ENCODE data around the gene SYT3.
A peak's percentile ranks its signal among the peaks of the same experiment; 100 is the strongest.
"Not testable (repeated sequence)": the region's sequence is repeated elsewhere in the genome, so short reads cannot be mapped to it uniquely, and the experiment has no call there.

Gene SYT3

DNA sequence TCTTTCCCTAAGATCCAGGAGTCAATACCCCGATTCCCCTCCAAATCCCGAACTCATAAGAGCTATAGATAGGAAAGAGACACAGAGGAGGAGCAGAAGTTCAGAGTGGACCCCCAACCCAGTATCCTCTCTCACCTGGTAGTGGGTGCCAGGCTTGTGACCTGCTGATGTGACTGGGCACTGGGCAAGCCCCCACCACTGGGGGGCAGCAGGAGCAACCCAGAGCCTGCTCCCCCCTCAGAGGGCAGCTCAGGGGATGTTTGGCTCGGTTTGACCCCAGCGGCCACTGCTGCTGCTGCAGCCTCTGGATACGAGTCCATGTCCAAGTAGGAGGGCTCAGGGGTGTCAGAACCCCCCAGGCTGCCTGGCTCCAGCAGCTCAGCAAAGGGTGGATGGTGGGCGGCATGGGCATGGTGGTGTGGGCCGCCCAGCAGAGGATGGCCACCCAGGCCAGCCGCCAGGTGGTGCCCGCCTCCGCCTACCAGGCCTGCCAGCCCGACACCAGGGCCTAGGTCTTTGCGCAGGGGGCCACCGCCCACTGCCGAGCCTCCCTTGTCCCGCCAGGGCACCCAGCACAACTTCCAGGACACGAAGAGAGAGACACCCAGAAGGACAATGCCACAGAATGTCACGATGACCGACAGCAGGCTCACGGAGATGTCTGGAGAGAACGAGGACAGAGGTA lies 7.4 kb downstream of the SYT3 start:
- no peak for DNase-seq

GRCh38 chr19:50629801-50630200 lies 9.9 kb downstream of the SYT3 start:
- DNase-seq, result no peak

DNA sequence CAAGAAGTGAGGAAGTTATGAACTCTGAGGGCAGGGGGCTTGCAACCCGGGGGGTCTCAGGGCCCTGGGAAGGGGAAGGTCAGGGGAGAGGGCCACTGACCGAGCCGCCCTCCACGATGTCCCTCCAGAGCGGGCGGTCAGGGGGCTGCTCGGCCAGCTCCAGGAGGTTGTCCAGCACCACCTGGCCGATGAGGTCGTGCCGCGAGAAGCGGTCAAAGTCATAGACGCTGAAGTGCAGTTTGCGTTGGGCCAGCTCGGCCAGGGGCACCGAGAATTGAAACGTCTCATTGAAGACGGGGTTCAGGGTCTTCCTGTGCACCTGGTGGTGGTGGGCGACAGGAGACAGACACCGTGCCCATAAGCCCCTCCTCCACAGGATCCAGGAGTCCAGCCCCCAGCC lies 10.5 kb downstream of the SYT3 start:
- DNase-seq, result no peak

GRCh38 chr19:50628551-50628950 lies 11.1 kb downstream of the SYT3 start:
- DNase-seq, result no peak

DNA sequence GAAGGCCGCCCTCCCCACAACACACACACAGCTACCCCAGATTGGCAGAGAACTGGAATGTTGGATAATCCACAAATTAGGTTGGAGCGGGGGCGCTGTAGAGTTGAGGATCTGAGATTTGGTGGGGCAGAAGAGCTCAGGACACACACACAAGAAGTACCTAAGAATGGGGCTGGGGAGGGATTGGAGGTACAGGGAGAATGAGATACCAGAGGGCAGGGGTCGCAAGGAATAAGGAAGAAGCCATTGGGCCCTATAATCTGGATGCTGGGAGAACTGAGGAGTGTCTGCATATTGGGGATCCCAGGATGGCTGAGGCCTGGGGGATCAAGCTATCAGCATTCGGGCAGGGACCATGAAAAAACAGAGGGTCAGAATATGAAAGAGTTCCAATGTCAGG lies 11.5 kb downstream of the SYT3 start:
- DNase-seq, result no peak

DNA sequence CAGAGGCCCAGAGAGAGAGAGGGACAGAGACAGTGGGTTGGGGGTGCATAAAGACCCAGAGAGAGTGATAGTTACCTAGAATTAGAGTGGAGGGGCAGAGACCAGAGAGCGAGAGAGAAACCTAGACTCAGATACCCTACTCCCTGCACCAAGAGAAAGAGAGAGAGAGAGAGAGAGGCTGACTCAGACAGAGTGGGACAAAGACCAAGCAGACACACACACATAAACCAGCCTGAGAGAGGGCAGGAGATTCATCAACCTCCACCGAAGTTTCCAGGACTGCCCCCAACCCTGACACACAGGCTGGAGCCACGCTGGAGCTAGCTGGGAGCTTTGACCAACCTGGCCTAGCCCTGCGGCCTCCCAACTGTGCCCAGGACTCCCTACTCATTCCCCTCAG lies 12.9 kb downstream of the SYT3 start:
- no peak for DNase-seq

DNA sequence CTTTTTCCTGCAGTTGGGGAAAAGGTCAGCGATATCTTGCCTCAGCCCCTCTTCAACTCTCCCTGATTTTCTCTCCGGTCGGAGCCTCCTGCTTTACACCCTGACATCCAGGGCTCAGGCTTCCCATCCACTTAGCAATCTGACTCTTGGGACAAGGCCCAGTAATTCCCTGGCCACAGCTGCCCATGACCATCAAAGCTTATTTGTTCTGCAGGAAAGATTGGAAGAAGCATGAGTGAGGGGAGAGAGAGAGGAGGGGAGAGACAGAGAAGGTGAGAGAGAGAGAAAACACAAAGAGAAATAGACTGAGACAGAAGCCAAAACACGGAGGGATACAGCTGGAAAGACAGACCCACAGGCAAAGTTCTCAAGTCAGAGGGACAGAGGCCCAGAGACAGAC lies 13.7 kb downstream of the SYT3 start:
- DNase-seq, result no peak

DNA sequence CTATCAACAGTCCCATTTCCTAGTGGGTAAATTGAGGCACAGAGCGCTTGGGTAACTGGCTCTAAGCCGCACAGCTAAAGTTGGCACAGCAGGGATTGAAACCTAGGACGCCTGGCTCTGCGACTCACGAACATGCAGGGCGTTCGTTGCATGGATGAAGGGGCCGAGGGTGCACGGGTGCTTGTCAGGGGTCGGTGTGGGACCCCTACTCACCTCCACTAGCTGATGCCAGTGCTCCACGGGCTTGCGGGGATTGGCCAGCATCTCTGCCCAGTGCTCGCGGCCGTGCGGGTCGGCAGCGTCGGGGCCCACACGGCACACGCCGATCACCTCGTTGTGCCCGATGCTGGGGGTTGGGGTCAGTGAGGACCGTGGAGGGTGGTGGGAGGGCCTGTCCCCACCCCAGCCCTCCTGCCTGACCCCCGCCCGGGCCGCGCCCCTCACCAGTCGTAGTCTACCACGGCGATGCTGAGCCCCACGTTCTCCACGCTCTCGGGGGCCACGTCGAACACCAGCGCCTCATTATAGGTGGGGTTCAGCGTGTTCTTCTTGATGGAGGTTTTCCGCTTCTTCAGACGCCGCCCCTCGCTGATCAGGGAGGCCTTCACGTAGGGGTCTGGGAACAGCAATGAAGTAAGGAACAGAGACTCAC lies 14.6 kb downstream of the SYT3 start:
- no peak for DNase-seq

- DNase-seq, result not testable (repeated sequence)
Measured at GRCh38 chr19:50620394-50620906, 19.2 kb downstream of the SYT3 start.

GRCh38 chr19:50619184-50619583 lies 20.5 kb downstream of the SYT3 start:
- DNase-seq, result not testable (repeated sequence)

- DNase-seq, result not testable (repeated sequence)
Measured at GRCh38 chr19:50618379-50618778, 21.3 kb downstream of the SYT3 start.

- not testable (repeated sequence) for DNase-seq
Measured at GRCh38 chr19:50612504-50613404, 26.9 kb downstream of the SYT3 start.

- peak; percentile 68 for DNase-seq
Measured at GRCh38 chr19:50607874-50608785, 31.6 kb downstream of the SYT3 start.

- no peak for DNase-seq
Measured at GRCh38 chr19:50607388-50607787, 32.3 kb downstream of the SYT3 start.

DNA sequence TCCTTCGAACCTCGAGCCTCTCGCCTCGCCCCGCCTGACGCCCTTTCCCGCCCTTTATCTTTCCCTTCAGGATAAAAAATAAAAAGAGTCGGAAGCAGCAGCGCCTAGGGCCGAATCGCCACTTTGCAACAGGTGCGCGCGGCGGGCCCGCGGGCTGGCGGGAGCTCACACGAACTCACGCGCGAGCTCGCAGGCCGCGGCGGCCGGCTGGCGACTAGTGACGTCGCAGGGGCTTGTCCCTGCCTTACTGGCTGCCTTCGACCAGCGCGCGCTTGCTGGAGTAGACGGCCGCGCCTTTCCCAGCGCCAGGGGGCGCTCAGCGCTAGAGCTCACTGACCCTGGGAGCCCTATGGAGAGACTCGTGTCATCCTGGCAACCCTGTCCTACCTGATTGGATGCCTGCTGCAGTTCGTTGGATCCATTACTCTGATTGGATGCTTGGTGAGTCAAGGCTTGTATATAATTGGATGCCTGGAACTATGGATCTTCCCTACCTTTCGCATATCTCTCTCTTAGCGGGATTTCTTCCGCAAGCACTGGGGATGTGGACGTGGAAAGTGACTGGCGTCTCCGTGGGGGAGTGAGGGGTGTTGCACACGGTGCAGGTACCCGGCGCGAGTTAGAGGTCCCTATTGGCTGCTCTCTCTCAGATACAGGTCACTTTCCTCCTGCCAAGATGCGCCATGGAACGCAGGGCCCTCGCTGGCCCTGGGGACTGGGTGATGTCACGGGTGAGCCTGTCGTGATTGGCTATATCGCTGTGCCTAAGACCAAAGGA lies 33.4 kb downstream of the SYT3 start:
- DNase-seq, result not testable (repeated sequence)

- not testable (repeated sequence) for DNase-seq
Measured at GRCh38 chr19:50604264-50605073, 35.2 kb downstream of the SYT3 start.

GRCh38 chr19:50602935-50603334 lies 36.7 kb downstream of the SYT3 start:
- no peak for DNase-seq

GRCh38 chr19:50602496-50602895 lies 37.2 kb downstream of the SYT3 start:
- no peak for DNase-seq

DNA sequence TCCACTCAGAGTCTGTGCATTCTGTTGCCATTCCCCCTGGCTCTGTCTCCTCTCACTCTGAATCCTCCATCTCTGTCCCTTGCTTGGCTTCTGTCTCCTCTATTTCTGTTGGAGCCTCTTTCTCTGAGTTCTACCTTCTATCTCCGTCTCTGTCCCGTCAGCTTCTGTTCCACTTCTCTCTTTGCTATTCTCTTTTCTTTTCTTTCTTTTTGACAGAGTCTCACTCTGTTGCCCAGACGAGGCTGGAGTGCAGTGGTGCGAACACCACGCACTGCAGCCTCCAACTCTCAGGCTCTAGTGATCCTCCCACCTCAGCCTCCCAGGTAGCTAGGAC lies 37.6 kb downstream of the SYT3 start:
- no peak for DNase-seq

DNA sequence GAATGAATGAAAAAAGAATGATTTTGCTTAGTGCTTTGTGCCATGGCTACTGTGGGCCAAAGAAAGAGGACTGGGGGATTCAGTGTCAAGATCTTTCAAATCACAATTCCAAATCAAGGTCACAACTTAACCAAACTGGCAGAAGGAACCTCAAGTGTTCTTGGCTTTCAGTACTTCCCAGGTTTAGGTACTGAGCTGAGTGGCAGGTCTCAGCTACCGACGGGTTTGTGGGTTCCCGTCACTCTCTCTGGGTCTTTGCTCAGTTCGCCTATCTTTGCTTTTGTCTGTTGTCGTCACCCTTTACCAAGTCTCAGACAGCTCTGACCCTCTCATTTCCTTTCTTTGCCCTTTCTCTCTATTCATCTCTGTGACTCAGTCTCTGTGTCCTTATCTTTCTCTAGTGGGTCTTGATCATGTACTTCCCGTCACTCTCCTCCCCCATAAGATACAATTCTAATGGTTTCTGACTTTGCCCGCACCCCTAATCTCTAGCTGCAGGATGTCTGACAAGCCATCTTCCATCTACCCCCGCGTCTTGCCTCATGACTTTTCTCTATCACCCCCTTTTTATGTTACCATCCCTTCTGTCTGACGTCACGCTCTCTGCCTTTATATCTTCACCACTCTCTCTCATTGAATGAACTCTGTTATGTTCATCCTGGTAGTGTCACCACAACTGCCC lies 38.1 kb downstream of the SYT3 start:
- no peak for DNase-seq

Measured in activated T-cell treated with anti-CD3 and anti-CD28 coated beads, Interleukin-2, amount 50 U/mL, for 1 hour (primary cell).